LNCaP clone FGC (cell line): ENCODE measurements around the gene ITGBL1.

Experiments used
- DNase-seq: peaks from one replicate; pipeline ENCODE4 v3.0.0-alpha.2; 2011; ENCODE audit warnings: low read depth
- H3K4me3 ChIP-seq: 2 replicates; pipeline ENCODE4 v1.5.1; 2011; ENCODE audit warnings: mild to moderate bottlenecking, low read depth, low read length, control low read depth
- TF ChIP-seq, protein P1 (sequence below): IDR thresholded peaks from 2 replicates; pipeline ENCODE4 v1.5.1; 2012; ENCODE audit warnings: mild to moderate bottlenecking; ENCODE audit not compliant: control insufficient read depth, insufficient read depth; ENCODE audit errors: extremely low read depth

Gene ITGBL1

DNA sequence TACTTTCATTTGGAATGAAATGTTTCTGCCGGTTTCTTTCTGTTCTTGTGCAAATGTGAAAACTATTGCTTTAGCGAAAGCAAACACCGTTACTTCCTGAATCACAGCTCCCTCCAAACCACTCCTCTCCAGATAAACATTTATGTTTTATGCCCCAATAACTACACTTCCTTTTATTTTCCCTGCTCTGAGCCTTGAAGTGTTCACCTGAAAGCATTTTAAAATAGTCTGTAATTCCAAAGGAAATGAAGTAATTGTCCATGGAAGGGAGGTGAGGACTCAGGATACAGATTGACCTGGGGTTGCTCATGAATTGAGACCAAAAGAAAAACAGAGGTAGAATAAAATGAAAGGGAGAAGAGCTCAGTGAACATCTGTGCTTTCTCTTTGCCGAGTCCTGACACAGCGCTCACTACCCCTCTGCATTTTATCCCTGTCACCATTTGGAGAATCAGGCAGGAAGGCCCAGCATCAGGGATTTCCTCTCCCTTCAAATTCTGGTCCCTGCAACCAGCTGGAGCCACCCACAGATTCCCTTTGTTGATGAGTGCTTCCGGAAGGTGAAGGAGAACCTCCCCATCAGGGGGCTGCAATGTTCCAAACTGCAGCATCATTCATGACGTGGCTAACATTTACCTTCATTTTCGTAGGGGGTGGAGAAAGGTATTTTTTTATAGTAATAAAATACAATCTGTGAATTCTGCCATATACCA is 171.9 kb downstream of the ITGBL1 start:
- no peak overlapping the region for H3K4me3 ChIP-seq
- no peak for DNase-seq
- TF ChIP-seq, protein P1, sequence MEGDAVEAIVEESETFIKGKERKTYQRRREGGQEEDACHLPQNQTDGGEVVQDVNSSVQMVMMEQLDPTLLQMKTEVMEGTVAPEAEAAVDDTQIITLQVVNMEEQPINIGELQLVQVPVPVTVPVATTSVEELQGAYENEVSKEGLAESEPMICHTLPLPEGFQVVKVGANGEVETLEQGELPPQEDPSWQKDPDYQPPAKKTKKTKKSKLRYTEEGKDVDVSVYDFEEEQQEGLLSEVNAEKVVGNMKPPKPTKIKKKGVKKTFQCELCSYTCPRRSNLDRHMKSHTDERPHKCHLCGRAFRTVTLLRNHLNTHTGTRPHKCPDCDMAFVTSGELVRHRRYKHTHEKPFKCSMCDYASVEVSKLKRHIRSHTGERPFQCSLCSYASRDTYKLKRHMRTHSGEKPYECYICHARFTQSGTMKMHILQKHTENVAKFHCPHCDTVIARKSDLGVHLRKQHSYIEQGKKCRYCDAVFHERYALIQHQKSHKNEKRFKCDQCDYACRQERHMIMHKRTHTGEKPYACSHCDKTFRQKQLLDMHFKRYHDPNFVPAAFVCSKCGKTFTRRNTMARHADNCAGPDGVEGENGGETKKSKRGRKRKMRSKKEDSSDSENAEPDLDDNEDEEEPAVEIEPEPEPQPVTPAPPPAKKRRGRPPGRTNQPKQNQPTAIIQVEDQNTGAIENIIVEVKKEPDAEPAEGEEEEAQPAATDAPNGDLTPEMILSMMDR = no peak

DNA sequence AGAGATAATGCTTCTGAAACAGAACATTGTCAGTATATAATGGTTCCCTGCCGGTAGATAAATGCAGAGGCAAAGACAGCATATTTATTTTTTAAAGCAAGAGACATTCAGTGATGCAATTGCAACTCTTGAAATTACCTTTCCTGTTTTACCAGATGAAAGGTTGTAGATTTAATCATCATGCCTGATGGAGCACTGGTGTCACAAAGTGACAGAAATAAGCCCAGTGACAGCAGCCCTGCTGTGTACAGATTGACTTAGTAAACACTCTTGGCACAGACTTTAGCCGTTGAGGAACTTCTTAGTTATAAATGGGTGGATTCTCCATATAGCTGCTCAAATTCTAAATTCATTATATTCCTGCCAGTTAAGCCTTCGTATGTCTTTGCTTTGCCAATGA is 172.5 kb downstream of the ITGBL1 start:
- DNase-seq = no peak
- TF ChIP-seq, protein P1 = no peak
- H3K4me3 ChIP-seq = no peak overlapping the region

DNA sequence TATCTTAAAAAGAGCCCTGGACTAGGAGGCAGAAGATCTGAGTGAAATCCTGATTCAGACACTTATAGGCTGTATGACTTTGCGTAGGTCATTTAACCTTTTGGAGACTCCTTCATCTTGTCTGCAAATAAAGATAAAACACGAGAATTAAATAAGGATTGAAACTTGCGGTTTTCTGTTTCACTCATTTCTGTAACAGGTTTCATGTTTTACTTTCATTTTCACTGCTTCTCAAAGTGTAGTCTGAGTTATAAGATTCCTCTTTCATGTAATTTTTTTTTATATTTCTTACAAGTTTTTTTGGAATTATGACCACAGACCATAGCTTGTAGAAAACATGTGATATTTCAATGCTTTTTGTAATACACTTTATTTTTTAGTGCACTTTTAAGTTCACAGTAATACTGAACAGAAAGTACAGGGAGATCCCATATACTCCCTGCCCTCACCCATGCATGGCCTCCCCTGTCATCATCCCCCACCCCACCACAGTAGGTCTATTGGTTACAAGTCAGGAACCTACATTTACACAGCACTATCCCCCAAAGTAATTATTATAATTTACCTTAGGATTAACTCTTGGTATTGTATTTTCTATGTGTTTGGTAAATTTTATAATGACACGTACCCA is 174.6 kb downstream of the ITGBL1 start:
- TF ChIP-seq, protein P1 = no peak
- DNase-seq = no peak
- no peak overlapping the region for H3K4me3 ChIP-seq

DNA sequence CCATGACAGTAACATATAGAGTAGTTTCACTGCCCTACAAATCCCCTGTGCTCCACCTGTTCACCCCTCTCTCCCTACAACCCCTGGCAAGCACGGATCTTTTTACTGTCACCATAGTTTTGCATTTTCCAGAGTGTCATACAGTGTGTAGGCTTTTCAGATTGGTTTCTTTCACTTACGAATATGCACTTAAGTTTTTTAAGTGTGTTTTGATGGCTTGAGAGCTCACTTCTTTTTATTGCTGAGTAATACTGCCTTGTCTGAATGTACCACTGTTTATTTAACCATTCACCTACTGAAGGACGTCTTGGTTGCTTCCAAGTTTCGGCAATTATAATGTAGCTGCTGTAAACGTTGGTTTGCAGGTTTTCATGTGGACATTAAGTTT is 175.1 kb downstream of the ITGBL1 start:
- TF ChIP-seq, protein P1 = no peak
- no peak for DNase-seq
- H3K4me3 ChIP-seq = no peak overlapping the region

DNA sequence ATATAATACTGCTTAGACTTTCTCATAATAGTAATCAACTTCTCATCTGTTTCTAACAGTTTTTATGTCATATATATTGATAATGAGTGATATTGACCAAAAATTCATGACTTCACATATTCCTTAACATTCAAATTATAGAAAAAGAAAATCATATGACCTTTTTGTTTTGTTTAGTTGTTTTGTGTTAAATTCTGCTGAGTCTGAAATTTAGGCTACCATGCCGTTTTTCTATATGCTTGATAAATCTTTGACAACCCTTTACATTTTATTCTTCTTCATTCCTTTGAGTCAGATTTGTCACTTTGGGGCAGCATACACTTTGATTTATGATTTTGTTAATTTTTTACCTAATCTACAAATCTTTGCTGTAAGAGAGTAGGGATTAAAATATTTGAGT is 176.4 kb downstream of the ITGBL1 start:
- DNase-seq = no peak
- H3K4me3 ChIP-seq = no peak overlapping the region
- TF ChIP-seq, protein P1 = no peak

DNA sequence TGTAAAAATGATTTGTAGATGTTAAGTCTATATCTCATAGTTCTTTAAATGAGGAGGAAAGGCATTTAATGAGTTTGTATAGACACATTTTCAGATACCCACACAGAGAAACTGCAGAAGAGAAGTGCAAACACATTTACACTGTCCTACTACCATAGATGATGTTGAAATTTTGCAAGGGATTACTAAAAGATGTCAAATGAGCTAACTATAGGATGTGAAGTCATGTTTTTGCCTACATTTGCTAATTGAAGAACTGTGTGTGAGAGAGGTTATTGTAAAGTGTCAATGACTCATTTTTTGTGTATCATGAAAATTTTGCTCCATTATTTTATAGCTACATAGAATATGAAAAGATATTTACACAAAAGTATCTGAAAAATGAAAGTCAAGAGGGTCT is 178.9 kb downstream of the ITGBL1 start:
- DNase-seq = no peak
- TF ChIP-seq, protein P1 = no peak
- no peak overlapping the region for H3K4me3 ChIP-seq

DNA sequence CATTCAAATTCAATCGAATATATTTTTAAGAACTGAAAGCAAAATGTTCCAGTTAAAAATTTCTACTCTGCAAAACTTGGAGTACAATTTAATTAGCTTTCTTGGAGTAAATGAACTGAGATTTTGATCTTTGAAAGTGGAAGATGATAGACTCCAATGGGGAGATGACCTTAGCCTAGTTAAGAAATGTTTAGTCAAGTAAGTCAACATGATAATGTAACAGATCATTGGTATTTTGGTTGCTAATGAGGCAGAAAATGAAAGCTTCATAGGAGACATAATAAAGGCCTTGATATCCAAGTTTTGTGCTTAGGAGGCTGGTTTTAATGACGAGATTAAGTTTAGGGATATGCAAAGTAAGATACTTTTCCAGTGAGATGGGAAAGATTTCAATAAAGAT is 181.7 kb downstream of the ITGBL1 start:
- no peak overlapping the region for H3K4me3 ChIP-seq
- TF ChIP-seq, protein P1 = no peak
- DNase-seq = no peak
